Mucosa of descending colon (tissue), 3 donors: ENCODE data around the gene SMG6. TPM values are rescaled to one million over a fixed set of nuclear protein-coding genes. Genes with fewer than 3 reads are reported as not detected.

Source experiments
- ATAC-seq: fragments of 200-7000 bp; cut with Tn5 transposase; one replicate; pipeline ENCODE4 v1.9.1; 2020; ENCODE audit warnings: mild to moderate bottlenecking, moderate library complexity
- DNase-seq, 3 donors: peaks; one replicate each; pipeline ENCODE4 v3.0.0-alpha.2; 2020
- H3K36me3 ChIP-seq: fragments of 200-600 bp; one replicate; pipeline ENCODE4 v1.8.0; 2021; ENCODE audit warnings: low read depth, mild to moderate bottlenecking
- H3K4me1 ChIP-seq: fragments of 200-600 bp; one replicate; pipeline ENCODE4 v1.8.0; 2021; ENCODE audit warnings: low read depth, mild to moderate bottlenecking
- H3K4me3 ChIP-seq: fragments of 200-600 bp; one replicate; pipeline ENCODE4 v1.8.0; 2021; ENCODE audit warnings: mild to moderate bottlenecking
- H3K9me3 ChIP-seq: fragments of 200-600 bp; one replicate; pipeline ENCODE4 v1.8.0; 2021; ENCODE audit warnings: mild to moderate bottlenecking
- intact Hi-C, 2 donors: fragments of 100-400 bp; cut with DNase I in 1 of 2; cut with micrococcal nuclease in 1 of 2; formaldehyde crosslinking; loops; one replicate each; pipeline versions ENCODE4 v1.11.0 to v1.11.1; 2022; cut with DNase I, micrococcal nuclease
- total RNA-seq, 3 donors: library from RNA; stranded (reverse); fragmentation: NEBNext Ultra II Directional in 2 of 3; extraction: Animal tissue kit (Norgen Biotek cat#: 25700) in 2 of 3; gene quantifications; one replicate each; pipeline versions ENCODE4 v1.2.1 to v1.2.4, GENCODE V29; 2021 to 2023
- TF ChIP-seq, protein P1 (sequence below): fragments of 200-600 bp; IDR thresholded peaks from one replicate; pipeline ENCODE4 v1.8.0; 2022; ENCODE audit warnings: antibody characterized with exemption, mild to moderate bottlenecking
- donor health status: DM: no; HTN: no; CAD: no; lungs with moderate emphysema.
- donor health status: DM: no; HTN: no; CAD: no.
- donor health status: DM: no; HTN: yes; CAD: no.

The SMG6 gene
- total RNA-seq, 3 donors from 2014 or later, result 25.9 to 41.6 (median 38.8) TPM

DNA sequence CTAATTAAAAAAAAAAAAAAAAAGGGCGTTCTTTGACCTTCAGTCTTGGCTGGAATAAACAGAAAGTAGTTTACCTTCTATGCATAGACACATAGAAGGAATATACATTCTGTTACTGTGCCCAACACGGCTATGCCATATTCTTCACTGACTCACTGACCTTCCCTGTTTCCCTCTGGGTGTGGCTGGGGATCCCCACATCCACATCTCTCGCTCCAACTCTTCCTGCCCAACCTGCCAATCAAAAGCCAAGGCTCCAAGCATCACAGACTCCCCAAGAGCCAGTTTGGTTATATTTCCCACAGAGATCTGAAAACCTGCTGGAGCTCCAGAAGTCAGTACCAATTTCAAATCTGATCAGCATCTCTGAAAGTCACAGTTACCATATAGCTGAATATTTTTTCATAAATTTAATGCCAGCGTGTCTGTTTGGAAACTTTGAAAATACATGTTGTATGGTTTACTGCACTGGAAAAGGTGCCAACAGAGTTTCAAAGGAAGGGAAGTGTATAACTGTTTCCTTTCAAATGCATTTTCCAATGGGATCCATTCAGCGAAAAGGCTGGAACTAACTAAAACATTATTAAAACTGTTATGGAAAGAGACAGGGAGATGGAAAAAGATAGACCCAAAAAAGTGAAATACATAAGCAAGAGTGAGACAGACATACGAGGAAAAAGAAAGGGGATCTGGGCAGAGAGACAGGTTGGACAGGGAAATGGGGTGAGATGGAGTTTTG is 91.8 kb downstream of the SMG6 start:
- H3K36me3 ChIP-seq, result no peaks in the 10 kb centered on the region
- TF ChIP-seq, protein P1, sequence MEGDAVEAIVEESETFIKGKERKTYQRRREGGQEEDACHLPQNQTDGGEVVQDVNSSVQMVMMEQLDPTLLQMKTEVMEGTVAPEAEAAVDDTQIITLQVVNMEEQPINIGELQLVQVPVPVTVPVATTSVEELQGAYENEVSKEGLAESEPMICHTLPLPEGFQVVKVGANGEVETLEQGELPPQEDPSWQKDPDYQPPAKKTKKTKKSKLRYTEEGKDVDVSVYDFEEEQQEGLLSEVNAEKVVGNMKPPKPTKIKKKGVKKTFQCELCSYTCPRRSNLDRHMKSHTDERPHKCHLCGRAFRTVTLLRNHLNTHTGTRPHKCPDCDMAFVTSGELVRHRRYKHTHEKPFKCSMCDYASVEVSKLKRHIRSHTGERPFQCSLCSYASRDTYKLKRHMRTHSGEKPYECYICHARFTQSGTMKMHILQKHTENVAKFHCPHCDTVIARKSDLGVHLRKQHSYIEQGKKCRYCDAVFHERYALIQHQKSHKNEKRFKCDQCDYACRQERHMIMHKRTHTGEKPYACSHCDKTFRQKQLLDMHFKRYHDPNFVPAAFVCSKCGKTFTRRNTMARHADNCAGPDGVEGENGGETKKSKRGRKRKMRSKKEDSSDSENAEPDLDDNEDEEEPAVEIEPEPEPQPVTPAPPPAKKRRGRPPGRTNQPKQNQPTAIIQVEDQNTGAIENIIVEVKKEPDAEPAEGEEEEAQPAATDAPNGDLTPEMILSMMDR, result no peak
- DNase-seq, result no peak
- no peak for ATAC-seq
- H3K4me3 ChIP-seq, result no peak overlapping the region
- no peaks in the 10 kb centered on the region for H3K4me1 ChIP-seq
- no peaks in the 10 kb centered on the region for H3K9me3 ChIP-seq
- intact Hi-C loops, result no loop called here

DNA sequence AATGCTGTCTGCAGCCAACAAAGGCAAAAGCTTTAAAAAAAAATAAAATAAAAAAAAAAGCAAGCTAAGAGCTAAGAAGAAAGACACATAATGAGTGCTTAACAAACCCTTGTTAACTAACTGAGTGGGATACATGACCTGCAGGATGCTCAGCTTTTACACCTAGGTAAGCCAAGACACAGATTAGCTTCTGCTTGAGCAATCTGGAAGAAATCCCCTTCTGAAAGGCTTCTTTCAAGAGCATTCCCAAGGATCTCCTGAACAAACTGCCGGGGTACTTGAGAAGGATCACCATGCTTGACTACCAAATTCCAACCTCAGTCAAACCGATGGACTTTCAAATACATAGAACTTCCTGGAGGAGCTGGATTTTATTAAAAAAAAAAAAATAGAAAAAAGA is 92.9 kb downstream of the SMG6 start:
- H3K4me1 ChIP-seq, result no peaks in the 10 kb centered on the region
- H3K4me3 ChIP-seq, result no peak overlapping the region
- ATAC-seq, result no peak
- TF ChIP-seq, protein P1, result no peak
- intact Hi-C loops, result no loop called here
- DNase-seq, result no peak
- no peaks in the 10 kb centered on the region for H3K9me3 ChIP-seq
- no peaks in the 10 kb centered on the region for H3K36me3 ChIP-seq

DNA sequence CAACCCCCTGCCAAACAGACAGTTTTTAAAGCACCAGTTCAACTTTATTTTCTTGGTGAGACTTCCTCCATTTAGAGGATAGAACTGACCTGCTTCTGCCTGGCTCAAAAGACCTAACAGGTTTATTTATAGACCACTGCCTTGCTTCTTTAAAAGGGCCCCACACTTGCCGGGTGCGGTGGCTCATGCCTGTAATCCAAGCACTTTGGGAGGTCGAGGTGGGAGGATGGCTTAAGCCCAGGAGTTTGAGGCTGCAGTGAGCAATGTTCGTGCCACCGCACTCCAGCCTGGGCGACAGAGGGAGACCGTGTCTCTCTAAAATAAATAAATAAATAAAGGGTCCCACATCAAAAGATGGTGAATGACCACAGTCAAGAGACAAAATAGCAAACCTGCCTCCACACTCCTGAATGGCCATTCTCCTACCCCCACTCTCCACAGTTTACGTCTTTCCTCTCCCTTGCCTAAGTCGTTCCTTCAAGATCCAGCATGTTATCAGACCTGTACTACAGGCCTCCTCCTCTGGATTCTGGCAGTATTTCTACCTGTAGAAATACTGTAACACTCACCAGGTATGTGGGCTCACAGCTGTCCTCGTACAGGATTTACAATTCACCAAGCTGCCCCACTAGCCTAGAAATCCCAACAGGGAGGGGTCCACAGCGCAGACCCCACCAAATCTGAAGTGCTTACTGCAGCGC is 95.6 kb downstream of the SMG6 start:
- no peak overlapping the region for H3K4me3 ChIP-seq
- no peaks in the 10 kb centered on the region for H3K36me3 ChIP-seq
- DNase-seq (no peak), ATAC-seq (no peak)
- no peaks in the 10 kb centered on the region for H3K9me3 ChIP-seq
- intact Hi-C loops, result no loop called here
- no peaks in the 10 kb centered on the region for H3K4me1 ChIP-seq
- TF ChIP-seq, protein P1, result no peak

DNA sequence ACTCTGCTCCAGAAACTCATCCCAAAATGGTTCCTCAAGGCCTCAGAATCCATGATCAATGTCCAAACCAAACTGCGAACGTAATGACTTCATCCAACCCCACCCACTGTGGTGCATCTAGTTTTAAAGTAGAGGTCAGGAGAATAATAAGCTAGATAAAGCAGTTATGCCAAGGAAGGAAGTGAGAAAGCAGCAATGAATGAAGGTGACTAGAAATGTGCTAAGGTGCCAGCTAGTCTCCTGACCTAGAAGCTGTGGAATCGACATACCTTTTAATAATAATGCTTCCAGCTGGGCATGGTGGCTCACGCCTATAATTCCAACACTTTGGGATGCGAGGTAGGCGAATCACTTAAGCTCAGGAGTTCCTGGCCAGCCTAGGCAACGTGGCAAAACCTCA is 99.2 kb downstream of the SMG6 start:
- intact Hi-C loops, result no loop called here
- TF ChIP-seq, protein P1, result no peak
- DNase-seq, result no peak

DNA sequence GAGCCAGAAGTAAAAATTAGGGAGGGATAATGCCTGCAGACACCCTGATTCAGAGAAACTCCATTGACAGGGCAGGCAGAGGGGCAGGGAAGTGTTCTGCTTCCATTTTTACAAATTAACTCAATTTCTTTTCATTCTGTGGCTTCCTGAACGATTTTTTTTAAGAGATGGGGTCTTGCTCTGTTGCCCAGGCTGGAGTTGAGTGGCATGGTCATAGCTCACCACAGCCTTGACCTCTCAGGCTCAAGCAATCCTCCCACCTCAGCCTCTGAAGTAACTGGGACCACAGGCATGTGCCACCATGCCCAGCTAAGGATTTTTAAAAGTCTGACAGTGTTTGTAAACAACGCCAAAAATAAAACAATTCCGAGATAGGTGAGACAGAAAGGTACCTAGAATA is 99.8 kb downstream of the SMG6 start:
- no peak for DNase-seq

More for the DNA sequence above, 99.2 kb downstream of the SMG6 start:
- Histone ChIP-seq H3K9me3 (no peaks in the 10 kb centered on the region), H3K36me3 (no peaks in the 10 kb centered on the region), H3K4me3 (no peak overlapping the region), H3K4me1 (no peaks in the 10 kb centered on the region)
- no peak for ATAC-seq

More for the DNA sequence above, 99.8 kb downstream of the SMG6 start:
- no peak overlapping the region for H3K4me3 ChIP-seq
- no peaks in the 10 kb centered on the region for H3K9me3 ChIP-seq
- H3K36me3 ChIP-seq, result no peaks in the 10 kb centered on the region
- intact Hi-C loops, result no loop called here
- TF ChIP-seq, protein P1, result no peak
- no peak for ATAC-seq
- no peaks in the 10 kb centered on the region for H3K4me1 ChIP-seq
